GM12875 (cell line): ENCODE data around the gene PPME1.

ENCODE experiments used
- H3K4me3 ChIP-seq: one replicate; pipeline ENCODE4 v1.5.1; 2011; ENCODE audit warnings: low read depth, low read length, control low read depth
- TF ChIP-seq, protein P1 (sequence below): IDR thresholded peaks from 2 replicates; pipeline ENCODE4 v1.5.1; 2011; ENCODE audit warnings: low read depth, mild to moderate bottlenecking, control low read depth, inconsistent platforms, low read length, moderate library complexity, borderline replicate concordance; ENCODE audit not compliant: insufficient read depth

Gene PPME1

DNA sequence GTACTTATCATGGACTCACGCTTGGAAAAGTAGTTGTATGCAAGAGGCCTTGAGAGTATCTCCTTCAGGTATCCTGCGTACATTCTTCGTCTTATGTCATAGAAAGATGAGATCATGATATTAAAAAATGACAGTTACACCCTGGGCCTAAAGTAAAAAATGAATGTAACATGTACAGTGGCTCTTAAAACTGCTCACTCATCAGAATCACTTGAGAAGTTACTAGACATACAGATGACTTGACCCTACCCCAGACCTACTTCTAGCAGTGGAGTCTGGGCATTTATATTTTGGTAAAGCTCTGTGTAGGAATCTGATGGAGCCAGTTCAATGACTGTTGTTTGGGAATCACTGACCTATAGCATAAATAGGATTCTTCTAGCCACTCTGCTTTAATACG, 54.5 kb downstream of the PPME1 start:
- no peak overlapping the region for H3K4me3 ChIP-seq
- TF ChIP-seq, protein P1, sequence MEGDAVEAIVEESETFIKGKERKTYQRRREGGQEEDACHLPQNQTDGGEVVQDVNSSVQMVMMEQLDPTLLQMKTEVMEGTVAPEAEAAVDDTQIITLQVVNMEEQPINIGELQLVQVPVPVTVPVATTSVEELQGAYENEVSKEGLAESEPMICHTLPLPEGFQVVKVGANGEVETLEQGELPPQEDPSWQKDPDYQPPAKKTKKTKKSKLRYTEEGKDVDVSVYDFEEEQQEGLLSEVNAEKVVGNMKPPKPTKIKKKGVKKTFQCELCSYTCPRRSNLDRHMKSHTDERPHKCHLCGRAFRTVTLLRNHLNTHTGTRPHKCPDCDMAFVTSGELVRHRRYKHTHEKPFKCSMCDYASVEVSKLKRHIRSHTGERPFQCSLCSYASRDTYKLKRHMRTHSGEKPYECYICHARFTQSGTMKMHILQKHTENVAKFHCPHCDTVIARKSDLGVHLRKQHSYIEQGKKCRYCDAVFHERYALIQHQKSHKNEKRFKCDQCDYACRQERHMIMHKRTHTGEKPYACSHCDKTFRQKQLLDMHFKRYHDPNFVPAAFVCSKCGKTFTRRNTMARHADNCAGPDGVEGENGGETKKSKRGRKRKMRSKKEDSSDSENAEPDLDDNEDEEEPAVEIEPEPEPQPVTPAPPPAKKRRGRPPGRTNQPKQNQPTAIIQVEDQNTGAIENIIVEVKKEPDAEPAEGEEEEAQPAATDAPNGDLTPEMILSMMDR = no peak

DNA sequence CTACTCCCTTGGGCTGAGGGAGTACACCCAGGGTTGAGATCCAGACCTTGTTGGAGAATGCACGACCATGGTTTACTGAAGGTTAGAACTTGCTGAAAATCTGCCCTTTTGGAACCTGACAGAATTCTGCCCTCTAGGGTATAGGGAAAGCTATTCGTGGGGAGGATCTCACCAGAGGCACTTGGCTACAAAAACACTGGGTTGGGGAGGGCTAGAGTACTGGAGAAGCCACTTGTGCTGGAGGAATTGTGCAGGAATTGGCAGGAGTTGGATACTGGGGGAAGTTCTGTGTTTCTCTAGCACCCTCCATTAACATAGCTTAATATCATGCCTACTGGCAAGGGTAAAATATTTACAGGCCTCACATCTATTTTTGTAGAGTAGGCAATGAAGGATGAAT, 55.8 kb downstream of the PPME1 start:
- H3K4me3 ChIP-seq = no peak overlapping the region
- TF ChIP-seq, protein P1 = no peak

DNA sequence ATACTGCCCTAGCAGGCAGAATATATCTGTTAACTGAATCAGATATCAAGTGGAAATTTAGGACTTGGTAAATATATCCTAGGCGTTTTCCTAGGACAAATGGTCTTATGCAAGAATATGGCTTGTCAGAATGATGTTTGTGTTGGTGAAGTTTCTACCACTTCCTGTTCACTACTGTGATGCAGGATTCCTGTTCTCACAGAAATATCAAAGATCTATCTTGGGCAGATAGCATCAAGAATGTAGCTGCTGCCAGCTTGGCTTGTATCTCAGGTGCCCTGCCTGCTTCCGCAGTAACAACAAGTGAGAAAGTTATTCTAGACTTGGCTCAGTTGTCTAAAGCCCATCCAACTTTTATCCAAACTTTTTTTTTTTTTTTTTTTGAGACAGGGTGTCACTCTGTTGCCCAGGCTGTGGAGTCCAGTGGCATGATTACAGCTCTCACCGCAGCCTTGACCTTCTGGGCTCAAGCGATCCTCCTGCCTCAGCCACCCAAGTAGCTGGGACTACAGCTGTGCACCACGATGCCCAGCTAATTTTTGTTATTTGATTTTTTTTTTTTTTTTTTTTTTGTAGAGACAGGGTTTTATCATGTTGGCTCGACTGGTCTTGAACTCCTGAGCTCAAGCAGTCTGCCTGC, 61.3 kb downstream of the PPME1 start:
- no peak overlapping the region for H3K4me3 ChIP-seq
- TF ChIP-seq, protein P1 = no peak

DNA sequence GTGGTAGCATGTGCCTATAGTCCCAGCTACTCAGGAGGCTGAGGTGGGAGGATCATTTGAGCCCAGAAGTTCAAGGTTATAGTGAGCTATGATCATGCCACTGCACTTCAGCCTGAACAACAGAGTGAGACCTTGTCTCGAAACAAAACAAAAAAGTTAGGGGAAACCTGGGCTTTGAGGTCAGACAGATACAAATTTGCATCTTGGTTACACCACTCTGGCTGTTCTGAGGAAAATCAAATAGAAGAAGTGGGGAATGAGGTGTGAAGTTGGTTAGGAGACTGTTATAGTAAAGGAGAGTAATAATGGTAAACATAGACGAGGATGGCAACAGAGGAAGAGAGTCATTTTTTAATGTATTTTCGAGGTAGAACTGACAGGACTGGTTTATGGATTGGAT, 62.6 kb downstream of the PPME1 start:
- TF ChIP-seq, protein P1 = no peak
- H3K4me3 ChIP-seq = no peak overlapping the region

DNA sequence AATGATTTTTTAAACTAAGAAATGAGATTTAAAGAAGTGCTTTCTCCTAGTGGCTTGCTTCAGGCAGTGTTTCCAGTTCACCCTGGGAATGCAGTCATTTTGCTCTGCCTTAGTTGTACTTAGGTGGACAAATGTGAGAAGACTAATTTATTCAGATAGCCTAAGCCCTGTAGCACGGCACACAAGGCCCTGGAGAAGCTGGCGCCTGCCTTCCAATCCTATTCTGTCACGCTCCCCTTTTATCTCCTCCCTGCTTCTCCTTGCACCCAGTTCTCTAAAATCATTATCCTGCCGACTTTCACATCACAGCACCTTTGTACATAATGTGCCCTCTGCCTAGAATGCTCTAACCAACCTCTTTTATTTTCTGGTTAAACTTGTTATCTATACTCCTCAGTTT, 64.0 kb downstream of the PPME1 start:
- TF ChIP-seq, protein P1 = no peak
- H3K4me3 ChIP-seq = no peak overlapping the region

DNA sequence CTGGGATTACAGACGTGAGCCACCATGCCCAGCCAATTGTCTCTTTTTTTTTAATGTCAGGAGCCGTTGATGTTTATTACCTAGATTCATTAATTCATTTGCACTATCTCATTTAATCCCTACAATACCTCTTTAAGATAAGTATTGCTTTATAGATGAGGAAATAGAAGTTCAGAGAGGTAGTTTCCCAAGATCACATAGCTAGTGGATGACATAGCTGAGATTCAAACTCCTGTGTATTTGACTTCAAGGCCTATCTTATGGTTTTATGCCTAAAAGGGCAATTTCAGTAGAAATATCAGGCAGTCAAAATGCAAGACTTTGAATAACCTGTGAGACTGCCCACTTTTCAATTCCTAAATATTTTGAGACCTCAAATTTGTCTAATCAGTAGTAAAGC, 66.5 kb downstream of the PPME1 start:
- H3K4me3 ChIP-seq = no peak overlapping the region
- TF ChIP-seq, protein P1 = no peak

DNA sequence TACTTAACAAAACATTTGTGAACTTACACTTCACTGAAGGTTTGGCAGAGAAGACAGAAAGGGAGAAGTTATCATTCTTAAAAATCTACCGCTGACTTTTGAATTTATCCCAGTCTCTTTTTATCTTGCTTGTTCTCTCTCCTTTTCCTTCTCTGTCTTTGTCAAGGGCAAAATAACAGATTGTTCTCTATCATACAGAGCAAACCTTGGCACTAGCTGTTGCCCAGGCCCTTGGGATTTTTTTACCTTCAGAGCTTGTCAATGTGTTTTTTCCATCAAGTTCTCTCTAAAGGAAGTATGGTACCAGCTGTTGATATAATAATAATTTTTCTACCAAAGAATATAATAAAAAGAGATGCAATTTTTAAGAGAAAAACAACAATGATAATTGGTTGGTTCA, 67.2 kb downstream of the PPME1 start:
- no peak overlapping the region for H3K4me3 ChIP-seq
- TF ChIP-seq, protein P1 = no peak
